NB4 (cell line): ENCODE data around the gene SRGAP1.
"Not testable (repeated sequence)": the region's sequence is repeated elsewhere in the genome, so short reads cannot be mapped to it uniquely, and the experiment has no call there.

Experiments
- DNase-seq: peaks from one replicate; pipeline ENCODE4 v3.0.0; 2010; ENCODE audit warnings: low read depth
- H3K4me3 ChIP-seq: one replicate; pipeline ENCODE4 v1.5.1; 2011; ENCODE audit warnings: mild to moderate bottlenecking, low read depth, low read length, moderate library complexity
- CTCF ChIP-seq: IDR thresholded peaks from one replicate; pipeline ENCODE4 v1.5.1; 2012; ENCODE audit warnings: low read depth, low read length
- MAX ChIP-seq: IDR thresholded peaks from 2 replicates; pipeline ENCODE4 v1.6.1; 2011; ENCODE audit warnings: low read depth, low read length
- MYC ChIP-seq: IDR thresholded peaks from 2 replicates; pipeline ENCODE4 v1.6.1; 2011; ENCODE audit warnings: low read depth, low read length
- POLR2A ChIP-seq: IDR thresholded peaks from 2 replicates; pipeline ENCODE4 v1.6.1; 2011; ENCODE audit warnings: mild to moderate bottlenecking; ENCODE audit not compliant: insufficient read length; ENCODE audit errors: extremely low read depth

Gene SRGAP1

GRCh38 chr12:64157110-64157509, 312.6 kb downstream of the SRGAP1 start:
- DNase-seq = no peak
- no peak overlapping the region for H3K4me3 ChIP-seq
- no peak for TF ChIP-seq POLR2A
- no peak for TF ChIP-seq CTCF
- TF ChIP-seq MYC = no peak
- no peak for TF ChIP-seq MAX

GRCh38 chr12:64160021-64160710, 315.7 kb downstream of the SRGAP1 start:
- H3K4me3 ChIP-seq = no peak overlapping the region
- DNase-seq = no peak
- TF ChIP-seq MYC (no peak), MAX (no peak), POLR2A (no peak), CTCF (no peak)

GRCh38 chr12:64160711-64161060, 316.2 kb downstream of the SRGAP1 start:
- no peak overlapping the region for H3K4me3 ChIP-seq
- no peak for TF ChIP-seq POLR2A
- no peak for TF ChIP-seq CTCF
- TF ChIP-seq MYC = no peak
- no peak for TF ChIP-seq MAX
- no peak for DNase-seq

GRCh38 chr12:64166606-64167005, 322.1 kb downstream of the SRGAP1 start:
- H3K4me3 ChIP-seq, DNase-seq: not testable (repeated sequence)

- not testable (repeated sequence) for H3K4me3 ChIP-seq, DNase-seq
Observed at GRCh38 chr12:64167041-64167440, 322.5 kb downstream of the SRGAP1 start.

- no peak overlapping the region for H3K4me3 ChIP-seq
- DNase-seq = no peak
- TF ChIP-seq CTCF = no peak
- no peak for TF ChIP-seq MYC
- no peak for TF ChIP-seq MAX
- TF ChIP-seq POLR2A = no peak
Observed at GRCh38 chr12:64170024-64170423, 325.5 kb downstream of the SRGAP1 start.

- DNase-seq = no peak
- no peak overlapping the region for H3K4me3 ChIP-seq
- no peak for TF ChIP-seq POLR2A
- TF ChIP-seq CTCF = no peak
- no peak for TF ChIP-seq MYC
- no peak for TF ChIP-seq MAX
Observed at GRCh38 chr12:64170730-64171129, 326.2 kb downstream of the SRGAP1 start.
